ENCODE data around the gene ZNHIT2. TPM values are rescaled to one million over a fixed set of nuclear protein-coding genes. Genes with fewer than 3 reads are reported as not detected.
A peak's percentile ranks its signal among the peaks of the same experiment; 100 is the strongest.

ZNHIT2 gene
- total and polyA plus RNA-seq, 2 of the 13 experiments (the other 11 are each of a cell fraction or from before 2014, with no cell fraction given) = 1.1 to 6.5 TPM

- Histone ChIP-seq H3K4me1 (ENCODE audit: insufficient read depth, low read length) (peaks cover 39% of the 10 kb centered on the region), H3K9ac (ENCODE audit: insufficient read depth, low read depth, low read length) (peak overlapping the region; percentile 74), H4K20me1 (ENCODE audit: insufficient read depth, low read length) (no peaks in the 10 kb centered on the region), H3K9me3 (ENCODE audit: low read length) (no peaks in the 10 kb centered on the region), H2AFZ (ENCODE audit: low read length) (no peak overlapping the region), H3K36me3 (replicated peaks in 1 of 2; ENCODE audit: control insufficient read depth in 1 of 2, insufficient read depth in 2 of 2, low read length in 2 of 2) (no peaks in the 10 kb centered on the region), H3K27me3 (ENCODE audit: control insufficient read depth in 1 of 2, insufficient read depth in 2 of 2, low read length in 2 of 2) (no peaks in the 10 kb centered on the region), H3K79me2 (ENCODE audit: insufficient read depth, low read length) (no peaks in the 10 kb centered on the region), H3K4me2 (ENCODE audit: low read depth, low read length) (peak overlapping the region; percentile 87), H3K27ac (ENCODE audit: extremely low read length, insufficient read depth, low read length) (peak overlapping the region; percentile 59), H3K4me3 (replicated peaks in 1 of 3; ENCODE audit: insufficient read depth in 1 of 3, low read depth in 2 of 3, low read length in 3 of 3) (peak overlapping the region; percentile 65 to 79 (median 67))
- POLR2A ChIA-PET = interaction anchor here (1.2 to 2.2 kb wide), 11 partner anchors 9 to 356 kb away, joined by 4 to 10 read pairs (median 5); partner anchors contain the start of genes ARL2, NEAT1, SAC3D1 and TM7SF2
- intact Hi-C loops (cut with micrococcal nuclease; ENCODE audit: unreplicated experiment) = no loop called here
- ATAC-seq (peak; percentile 26), FAIRE-seq (peak; percentile 8), DNase-seq (ENCODE audit: low spot score) (no peak)
- 36% methylated on average over 3 of the region's 4 CpGs for WGBS (ENCODE audit: low lambda C conversion rate)
- in situ Hi-C loops (cut with HindIII; ENCODE audit: extremely low pct_ligation_motif_present, low pct_unique_long_range_greater_than_20kb) = loop anchor here (5.0 kb wide), 1 partner anchor 40 kb away; the partner anchor contains the start of gene SNX15
- CTCF ChIA-PET (ENCODE audit: low intra/inter-chr PET ratio, low total read pairs) = no interaction called here
- BruUV-seq (replicated peaks) = no TSS peak
- TF ChIP-seq, protein P1, sequence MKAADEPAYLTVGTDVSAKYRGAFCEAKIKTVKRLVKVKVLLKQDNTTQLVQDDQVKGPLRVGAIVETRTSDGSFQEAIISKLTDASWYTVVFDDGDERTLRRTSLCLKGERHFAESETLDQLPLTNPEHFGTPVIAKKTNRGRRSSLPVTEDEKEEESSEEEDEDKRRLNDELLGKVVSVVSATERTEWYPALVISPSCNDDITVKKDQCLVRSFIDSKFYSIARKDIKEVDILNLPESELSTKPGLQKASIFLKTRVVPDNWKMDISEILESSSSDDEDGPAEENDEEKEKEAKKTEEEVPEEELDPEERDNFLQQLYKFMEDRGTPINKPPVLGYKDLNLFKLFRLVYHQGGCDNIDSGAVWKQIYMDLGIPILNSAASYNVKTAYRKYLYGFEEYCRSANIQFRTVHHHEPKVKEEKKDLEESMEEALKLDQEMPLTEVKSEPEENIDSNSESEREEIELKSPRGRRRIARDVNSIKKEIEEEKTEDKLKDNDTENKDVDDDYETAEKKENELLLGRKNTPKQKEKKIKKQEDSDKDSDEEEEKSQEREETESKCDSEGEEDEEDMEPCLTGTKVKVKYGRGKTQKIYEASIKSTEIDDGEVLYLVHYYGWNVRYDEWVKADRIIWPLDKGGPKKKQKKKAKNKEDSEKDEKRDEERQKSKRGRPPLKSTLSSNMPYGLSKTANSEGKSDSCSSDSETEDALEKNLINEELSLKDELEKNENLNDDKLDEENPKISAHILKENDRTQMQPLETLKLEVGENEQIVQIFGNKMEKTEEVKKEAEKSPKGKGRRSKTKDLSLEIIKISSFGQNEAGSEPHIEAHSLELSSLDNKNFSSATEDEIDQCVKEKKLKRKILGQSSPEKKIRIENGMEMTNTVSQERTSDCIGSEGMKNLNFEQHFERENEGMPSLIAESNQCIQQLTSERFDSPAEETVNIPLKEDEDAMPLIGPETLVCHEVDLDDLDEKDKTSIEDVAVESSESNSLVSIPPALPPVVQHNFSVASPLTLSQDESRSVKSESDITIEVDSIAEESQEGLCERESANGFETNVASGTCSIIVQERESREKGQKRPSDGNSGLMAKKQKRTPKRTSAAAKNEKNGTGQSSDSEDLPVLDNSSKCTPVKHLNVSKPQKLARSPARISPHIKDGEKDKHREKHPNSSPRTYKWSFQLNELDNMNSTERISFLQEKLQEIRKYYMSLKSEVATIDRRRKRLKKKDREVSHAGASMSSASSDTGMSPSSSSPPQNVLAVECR (CRISPR knock-in tag; IDR thresholded peaks at IDR 0.05; ENCODE audit: borderline replicate concordance) = 0 out of 2 replicates have a peak, but pooled peaks have one; percentile 15
- no peak for TF ChIP-seq SOX6 (IDR thresholded peaks at IDR 0.05)
- TF ChIP-seq SOX6 (CRISPR knock-in tag; IDR thresholded peaks at IDR 0.05) = 0 out of 2 replicates have a peak, but pooled peaks have one; percentile 19
- TF ChIP-seq RNF219 (CRISPR knock-in tag; IDR thresholded peaks at IDR 0.05) = no peak
- no peak for TF ChIP-seq ZNF263 (CRISPR knock-in tag; IDR thresholded peaks at IDR 0.05)
- TF ChIP-seq, protein P2, sequence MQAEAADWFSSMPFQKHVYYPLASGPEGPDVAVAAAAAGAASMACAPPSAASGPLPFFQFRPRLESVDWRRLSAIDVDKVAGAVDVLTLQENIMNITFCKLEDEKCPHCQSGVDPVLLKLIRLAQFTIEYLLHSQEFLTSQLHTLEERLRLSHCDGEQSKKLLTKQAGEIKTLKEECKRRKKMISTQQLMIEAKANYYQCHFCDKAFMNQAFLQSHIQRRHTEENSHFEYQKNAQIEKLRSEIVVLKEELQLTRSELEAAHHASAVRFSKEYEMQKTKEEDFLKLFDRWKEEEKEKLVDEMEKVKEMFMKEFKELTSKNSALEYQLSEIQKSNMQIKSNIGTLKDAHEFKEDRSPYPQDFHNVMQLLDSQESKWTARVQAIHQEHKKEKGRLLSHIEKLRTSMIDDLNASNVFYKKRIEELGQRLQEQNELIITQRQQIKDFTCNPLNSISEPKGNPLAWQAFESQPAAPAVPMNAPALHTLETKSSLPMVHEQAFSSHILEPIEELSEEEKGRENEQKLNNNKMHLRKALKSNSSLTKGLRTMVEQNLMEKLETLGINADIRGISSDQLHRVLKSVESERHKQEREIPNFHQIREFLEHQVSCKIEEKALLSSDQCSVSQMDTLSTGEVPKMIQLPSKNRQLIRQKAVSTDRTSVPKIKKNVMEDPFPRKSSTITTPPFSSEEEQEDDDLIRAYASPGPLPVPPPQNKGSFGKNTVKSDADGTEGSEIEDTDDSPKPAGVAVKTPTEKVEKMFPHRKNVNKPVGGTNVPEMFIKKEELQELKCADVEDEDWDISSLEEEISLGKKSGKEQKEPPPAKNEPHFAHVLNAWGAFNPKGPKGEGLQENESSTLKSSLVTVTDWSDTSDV (CRISPR knock-in tag; IDR thresholded peaks at IDR 0.05) = 0 out of 2 replicates have a peak, but pooled peaks have one; percentile 12
- no peak for TF ChIP-seq ZNF451 (CRISPR knock-in tag; IDR thresholded peaks at IDR 0.05)
- peak; percentile 12; the same call in 1 of the 2 replicates for TF ChIP-seq HDAC1 (CRISPR knock-in tag; IDR thresholded peaks at IDR 0.05)
- no peak for TF ChIP-seq REL (CRISPR knock-in tag; conservative IDR thresholded peaks at IDR 0.05)
- TF ChIP-seq MBD4 (IDR thresholded peaks at IDR 0.05; ENCODE audit: borderline replicate concordance, low read length) = no peak
- 0 out of 4 replicates have a peak, but pooled peaks of 1 of the 2 experiments have one; percentile 7 for TF ChIP-seq POLR2A (IDR thresholded peaks at IDR 0.05; ENCODE audit: insufficient read depth in 1 of 2, low read depth in 2 of 2, low read length in 2 of 2)
- TF ChIP-seq ZNF329 (CRISPR knock-in tag; IDR thresholded peaks at IDR 0.05; ENCODE audit: low read depth) = 0 out of 2 replicates have a peak, but pooled peaks have one; percentile 29
- TF ChIP-seq GATAD2A (CRISPR knock-in tag; IDR thresholded peaks at IDR 0.05) = no peak
- TF ChIP-seq ZNF776 (CRISPR knock-in tag; IDR thresholded peaks at IDR 0.05) = 0 out of 2 replicates have a peak, but pooled peaks have one; percentile 34
- peak; percentile 41; the same call in 1 of the 2 replicates for TF ChIP-seq PITX1 (CRISPR knock-in tag; IDR thresholded peaks at IDR 0.05)
- TF ChIP-seq, protein P3, sequence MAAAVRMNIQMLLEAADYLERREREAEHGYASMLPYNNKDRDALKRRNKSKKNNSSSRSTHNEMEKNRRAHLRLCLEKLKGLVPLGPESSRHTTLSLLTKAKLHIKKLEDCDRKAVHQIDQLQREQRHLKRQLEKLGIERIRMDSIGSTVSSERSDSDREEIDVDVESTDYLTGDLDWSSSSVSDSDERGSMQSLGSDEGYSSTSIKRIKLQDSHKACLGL (CRISPR knock-in tag; IDR thresholded peaks at IDR 0.05) = 0 out of 2 replicates have a peak, but pooled peaks have one; percentile 31
These were observed 50.7 kb downstream of the ZNHIT2 start for GRCh38 chr11:65066805-65067291.
